Activated gamma-delta T cell (primary cell): ENCODE results near the gene EHD2.
"Not testable (repeated sequence)": the region's sequence is repeated elsewhere in the genome, so short reads cannot be mapped to it uniquely, and the experiment has no call there.

Source experiments
- DNase-seq: peaks from one replicate; lab custom pipeline; 2025; lab: John Stamatoyannopoulos, UW

The EHD2 gene

DNA sequence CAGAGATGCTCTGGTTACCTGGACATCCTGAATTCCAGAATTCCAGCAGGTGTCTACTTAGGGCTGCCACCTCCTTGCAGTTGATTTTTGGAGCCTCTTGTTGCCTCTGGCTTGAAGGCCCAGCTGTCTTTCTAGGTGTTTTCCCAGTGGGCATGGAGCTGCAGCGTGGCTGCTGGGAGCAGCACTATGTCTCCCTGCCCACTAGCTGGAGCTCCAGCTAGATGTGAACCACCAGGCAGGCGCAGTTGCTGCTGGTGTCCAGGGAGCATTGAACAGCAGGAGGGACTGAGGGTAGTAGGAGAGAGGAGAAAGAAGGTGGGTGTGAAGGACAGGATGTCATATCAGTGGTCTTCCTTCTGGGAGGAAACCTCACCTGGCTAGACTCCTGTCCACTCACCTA lies 55.4 kb downstream of the EHD2 start:
- DNase-seq, result no peak

DNA sequence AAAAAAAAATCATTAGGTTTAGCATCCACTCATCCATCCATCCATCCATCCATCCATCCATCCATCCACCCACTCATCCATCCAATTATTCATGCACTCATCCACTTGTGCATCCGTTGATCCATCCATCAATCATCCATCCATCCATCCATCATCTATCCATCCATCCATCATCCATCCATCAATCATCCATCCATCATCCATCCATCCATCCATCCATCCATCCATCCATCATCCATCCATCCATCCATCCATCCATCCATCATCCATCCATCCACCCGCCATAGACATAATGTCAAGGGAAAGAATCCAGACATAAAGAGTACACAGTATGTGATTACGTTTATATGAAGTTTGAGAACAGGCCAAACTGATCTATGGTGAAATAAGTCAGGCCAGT lies 56.3 kb downstream of the EHD2 start:
- no peak for DNase-seq

DNA sequence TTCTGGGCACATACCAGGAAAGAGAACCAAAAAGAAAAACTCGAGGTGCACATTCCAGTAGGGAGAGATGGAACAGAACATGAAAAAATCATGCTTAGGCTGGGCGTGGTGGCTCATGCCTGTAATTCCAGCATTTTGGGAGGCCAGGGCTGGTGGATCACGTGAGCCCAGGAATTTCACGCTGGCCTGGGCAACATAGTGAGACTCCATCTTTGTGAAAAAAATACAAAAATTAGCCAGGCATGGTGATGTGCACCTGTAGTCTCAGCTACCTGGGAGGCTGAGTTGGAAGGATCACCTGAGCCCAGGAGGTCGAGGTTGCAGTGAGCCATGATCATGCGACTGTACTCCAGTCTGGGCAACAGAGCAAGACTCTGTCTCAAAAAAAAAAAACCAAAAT lies 58.1 kb downstream of the EHD2 start:
- DNase-seq, result not testable (repeated sequence)

DNA sequence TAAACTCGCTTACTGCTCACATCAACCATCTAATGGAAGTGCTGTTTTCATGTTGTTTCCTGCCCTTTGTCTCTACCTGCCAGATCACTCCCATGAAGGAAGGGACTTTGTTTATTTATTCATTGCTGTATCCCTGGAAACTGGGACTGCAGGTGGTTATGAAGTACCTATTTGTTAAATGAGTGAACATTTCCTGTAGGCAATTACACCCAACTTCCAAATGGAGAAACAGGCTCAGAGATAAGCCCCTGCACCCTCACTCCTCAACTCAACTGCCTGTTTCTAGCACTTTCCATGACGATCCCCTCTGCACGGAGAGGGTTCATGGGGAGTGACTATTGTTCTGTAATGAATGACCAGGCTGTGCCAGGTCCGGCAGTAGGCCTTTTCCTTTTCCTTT lies 63.3 kb downstream of the EHD2 start:
- no peak for DNase-seq

DNA sequence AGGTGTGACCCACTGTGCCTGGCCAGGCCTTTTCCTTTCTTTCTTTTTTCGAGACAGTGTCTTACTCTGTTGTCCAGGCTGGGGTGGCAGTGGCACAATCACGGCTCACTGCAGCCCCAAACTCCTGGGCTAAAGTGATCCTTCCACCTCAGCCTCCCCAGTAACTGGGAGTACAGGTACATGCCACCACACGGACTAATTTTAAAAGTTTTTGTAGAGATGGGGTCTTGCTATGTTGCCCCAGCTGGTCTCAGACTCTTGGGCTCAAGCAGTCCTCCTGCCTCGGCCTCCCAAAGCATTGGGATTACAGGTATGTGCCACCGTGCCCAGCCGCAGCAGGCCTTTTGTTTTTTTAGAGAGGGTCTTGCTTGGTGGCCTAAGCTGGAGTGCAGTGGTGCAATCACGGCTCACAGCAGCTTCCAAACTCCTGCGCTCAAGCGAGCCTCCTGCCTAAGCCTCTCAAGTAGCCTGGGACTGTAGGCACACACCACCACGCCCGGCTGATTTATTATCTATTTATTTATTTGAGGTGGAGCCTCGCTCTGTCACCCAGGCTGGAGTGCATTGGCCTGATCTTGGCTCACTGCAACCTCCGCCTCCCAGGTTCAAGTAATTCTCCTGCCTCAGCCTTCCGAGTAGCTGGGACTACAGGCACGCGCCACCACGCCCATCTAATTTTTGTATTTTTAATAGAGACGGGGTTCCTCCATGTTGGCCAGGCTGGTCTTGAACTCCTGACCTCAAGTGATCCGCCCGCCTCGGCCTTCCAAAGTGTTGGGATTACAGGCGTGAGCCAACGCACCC lies 64.2 kb downstream of the EHD2 start:
- not testable (repeated sequence) for DNase-seq

DNA sequence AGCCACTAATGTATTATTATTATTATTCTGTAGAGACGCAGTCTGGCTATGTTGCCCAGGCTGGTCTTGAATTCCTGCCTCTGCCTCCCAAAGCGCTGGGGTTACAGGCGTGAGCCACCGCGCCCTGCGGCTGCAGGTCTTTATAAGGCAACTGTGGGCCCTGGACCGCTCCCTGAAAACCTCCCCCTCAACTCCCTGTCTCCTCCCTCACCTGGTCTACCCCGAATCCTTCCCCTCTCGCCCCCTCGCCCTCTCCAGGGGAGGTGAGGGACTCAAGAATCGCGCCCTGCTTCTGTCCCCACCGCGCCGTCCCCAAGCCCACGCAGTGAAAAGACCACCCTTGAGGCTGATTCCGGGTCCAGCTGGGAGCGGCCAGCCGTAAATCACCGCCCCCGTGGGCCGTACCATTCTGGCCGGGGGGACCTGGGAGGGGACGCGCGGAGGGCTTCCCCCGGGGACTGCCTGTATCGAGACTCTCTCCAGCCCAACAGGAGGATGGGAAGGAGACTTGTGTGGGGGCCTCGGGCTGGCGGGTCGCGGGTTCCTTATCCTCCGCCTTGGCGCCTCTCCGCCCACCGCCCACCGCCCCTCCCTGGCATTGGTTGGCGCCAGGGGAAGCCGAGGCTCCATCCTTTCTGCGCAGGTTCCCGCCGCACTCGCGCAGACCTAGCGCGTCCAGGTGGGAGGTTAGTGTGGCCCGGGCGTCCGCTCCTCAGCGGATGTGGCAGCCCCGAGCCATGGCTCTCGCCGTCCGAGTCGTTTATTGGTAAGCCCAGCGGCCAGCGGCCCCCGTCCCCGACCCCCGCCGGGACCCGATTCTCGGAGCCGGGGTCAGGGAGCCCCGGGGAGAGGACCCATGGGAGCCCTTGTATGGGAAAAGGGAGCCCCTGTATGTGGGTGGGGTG lies 65.1 kb downstream of the EHD2 start, which contains the start of gene SELENOW:
Gene SELENOW (plus strand): TSS at position 655 of the 905 bp plus-strand sequence. CDS start 83 bp downstream, at position 738.
- peak; percentile 61 for DNase-seq

DNA sequence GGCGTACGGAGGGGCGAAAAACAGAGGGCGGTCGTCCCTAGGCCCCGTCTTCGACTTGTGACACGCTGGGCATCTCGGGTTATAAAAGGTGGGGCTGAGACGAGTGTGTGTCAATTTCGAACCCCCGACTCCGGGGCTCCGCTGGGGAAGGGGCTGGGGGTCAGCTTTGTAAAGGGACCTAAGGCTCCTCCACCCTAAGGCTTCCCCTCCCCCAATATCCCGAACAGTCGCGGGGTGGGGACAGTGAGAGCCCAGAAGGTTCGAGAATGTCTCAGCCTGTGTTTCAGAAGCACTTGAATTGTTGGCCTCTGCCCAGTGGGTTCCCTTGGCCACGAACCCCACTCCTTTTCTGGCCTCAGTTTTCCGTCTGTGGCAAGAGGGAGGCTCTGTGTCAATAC lies 65.7 kb downstream of the EHD2 start:
- no peak for DNase-seq

DNA sequence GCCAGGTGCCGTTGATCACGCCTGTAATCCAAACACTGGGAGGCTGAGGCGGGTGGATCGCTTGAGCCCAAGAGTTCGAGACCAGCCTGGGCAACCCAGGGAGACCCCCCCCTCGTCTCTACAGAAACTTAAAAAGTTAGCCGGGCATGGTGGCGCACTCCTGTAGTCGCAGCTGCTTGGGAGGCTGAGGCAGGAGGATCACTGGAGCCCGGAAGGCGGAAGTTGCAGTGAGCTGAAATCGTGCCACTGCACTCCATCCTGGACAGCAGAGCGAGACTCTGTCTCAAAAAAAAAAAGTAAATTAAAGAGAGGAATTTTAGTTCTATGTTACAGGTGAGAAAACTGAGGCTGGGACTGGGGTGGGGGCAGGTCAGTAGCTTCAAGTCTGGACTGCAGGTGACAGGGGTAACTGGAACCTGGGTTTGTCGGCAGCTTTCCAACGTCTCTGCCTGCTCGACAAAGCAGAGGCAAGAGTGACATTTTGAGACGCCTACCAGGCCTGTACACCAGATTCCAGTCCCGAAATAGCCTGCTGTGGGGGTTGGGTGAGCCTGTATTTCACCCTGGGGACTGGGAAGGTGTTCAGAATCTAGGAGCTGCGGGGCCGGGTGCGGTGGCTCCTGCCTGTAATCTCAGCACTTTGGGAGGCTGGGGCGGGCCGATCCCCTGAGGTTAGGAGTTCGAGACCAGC lies 66.4 kb downstream of the EHD2 start:
- no peak for DNase-seq

DNA sequence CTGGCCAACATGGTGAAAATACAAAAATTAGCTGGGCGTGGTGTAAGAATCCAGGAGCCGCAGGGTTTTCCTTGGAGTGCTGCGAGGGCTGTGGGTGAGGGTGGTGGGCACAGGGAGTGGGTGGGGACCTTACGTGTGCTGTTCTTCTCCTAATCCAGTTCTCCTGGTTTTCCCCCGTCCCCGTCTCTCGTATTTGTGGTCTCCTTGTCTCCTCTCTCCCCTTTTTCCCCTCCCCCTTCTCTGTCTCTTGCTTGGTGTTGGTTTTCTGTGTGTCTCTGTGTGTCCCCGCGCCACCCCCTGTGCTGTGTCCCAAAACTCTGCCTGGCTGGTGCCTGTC lies 67.0 kb downstream of the EHD2 start:
- DNase-seq, result no peak

DNA sequence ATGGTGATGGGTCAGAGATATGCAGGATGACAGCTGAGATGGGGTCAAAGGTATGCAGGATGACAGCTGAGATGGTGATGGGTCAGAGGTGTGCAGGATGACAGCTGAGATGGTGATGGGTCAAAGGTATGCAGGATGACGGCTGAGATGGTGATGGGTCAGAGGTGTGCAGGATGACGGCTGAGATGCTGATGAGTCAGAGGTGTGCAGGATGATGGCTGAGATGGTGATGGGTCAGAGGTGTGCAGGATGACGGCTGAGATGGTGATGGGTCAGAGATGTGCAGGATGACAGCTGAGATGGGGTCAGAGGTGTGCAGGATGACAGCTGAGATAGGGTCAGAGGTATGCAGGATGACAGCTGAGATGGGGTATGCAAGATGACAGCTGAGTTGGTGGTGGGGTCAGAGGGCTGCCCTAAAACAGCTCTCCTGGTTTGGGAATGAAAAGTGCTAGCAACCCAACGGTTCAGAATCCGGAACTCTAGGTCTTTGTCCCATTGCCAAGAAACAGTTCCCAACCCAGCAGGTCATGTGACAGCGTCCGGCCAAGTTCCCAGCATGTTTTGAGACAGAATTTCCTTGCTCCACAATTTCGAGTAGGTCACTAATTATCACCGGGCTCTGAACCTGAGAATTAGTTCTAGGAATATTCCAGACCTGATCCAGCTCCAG lies 68.5 kb downstream of the EHD2 start:
- DNase-seq, result no peak

DNA sequence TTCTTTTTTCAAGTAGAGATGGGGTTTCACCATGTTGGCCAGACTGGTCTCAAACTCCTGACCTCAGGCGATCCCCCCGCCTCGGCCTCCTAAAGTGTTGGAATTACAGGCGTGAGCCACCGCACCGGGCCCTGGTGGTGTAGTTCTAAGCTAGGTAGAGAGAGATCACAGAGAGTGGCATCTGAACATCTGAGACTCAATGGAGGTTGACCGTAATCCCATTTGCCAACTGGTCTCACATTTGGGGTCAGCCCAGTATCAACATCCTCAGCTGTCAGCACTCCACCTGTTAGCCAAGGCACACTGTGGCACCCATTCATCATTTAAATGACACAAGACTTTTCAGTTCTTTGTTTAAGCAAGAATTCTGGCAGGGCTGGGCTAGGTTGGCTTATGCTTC lies 73.3 kb downstream of the EHD2 start:
- no peak for DNase-seq

DNA sequence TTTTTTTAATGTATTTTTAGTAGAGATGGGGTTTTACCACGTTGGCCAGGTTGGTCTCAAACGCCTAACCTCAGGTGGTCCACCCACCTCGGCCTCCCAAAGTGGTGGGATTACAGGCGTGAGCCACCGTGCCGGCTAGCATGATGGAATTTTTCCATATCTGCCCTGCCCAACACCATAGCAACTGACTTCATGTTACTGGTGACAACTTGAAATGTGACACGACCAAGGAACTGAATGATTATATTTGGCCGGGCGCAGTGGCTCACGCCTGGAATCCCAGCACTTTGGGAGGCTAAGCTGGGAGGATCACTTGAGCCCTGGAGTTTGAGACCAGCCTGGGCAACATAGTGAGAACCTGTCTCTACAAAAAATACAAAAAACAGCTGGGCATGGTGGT lies 74.1 kb downstream of the EHD2 start:
- DNase-seq, result not testable (repeated sequence)

DNA sequence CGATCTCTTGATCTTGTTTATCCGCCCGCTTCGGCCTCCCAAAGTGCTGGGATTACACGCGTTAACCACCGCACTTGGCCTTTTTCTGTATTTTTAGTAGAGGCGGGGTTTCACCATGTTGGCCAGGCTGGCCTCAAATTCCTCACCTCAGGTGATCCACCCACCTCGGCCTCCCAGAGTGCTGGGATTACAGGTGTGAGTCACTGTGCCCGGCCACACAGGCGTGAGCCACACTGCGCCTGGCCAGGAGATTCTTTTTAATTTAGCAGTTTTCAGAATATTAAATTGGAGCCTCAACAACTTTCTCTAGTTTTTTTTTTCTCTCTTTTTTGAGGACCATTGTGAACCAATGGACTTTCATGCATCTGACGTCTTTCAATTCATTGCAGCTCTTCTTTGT lies 76.6 kb downstream of the EHD2 start:
- DNase-seq, result not testable (repeated sequence)

DNA sequence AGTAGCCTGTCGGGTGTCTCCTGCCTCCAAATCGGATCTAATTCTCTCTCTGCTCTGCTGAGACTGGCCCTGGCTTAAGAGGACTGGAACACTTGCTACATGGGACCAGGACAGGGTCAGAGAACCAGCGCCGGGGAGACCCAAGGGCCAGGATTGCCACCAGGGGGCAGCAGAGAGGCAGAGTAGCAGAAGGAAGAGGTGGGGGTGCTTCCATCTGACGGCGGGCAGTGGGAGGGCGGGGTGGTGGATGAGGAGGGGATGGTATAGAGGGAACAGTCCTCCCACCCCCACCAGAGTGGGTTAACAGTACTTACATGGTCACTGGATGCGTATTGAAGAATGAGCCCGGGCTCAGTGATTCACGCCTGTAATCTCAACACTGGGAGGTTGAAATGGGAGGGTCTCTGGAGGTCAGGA lies 77.2 kb downstream of the EHD2 start:
- DNase-seq, result no peak

DNA sequence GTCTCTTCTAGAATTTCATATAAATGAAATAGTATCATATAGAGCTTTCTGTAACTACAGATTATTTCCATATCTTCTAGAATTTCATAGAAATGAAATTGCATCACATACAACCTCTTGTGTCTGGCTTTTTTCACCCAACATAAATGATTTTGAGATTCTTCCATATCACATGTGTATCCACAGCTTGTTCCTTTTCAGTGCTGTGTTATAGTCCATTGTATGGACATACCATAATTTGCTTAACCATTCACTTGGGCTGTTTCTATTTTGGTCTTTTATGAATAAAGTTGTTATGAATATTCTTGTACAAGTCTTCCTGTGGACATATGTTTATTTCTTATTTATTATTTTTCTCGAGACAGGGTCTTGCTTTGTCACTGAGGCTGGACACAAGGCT lies 79.4 kb downstream of the EHD2 start:
- DNase-seq, result no peak
